K562 (cell line): ENCODE results near the gene CNDP1.

Experiments
- MXD1 ChIP-seq: fragments of 250-450 bp; sonication (Bioruptor Pico); IDR thresholded peaks from 2 replicates; pipeline ENCODE4 v1.8.0; 2021; ENCODE audit warnings: borderline replicate concordance, mild to moderate bottlenecking, moderate library complexity; ENCODE audit not compliant: poor library complexity, severe bottlenecking
- SPI1 ChIP-seq: IDR thresholded peaks from 2 replicates; pipeline ENCODE4 v1.6.1; 2011; ENCODE audit warnings: low read depth, low read length, control low read depth, borderline replicate concordance
- ZBTB40 ChIP-seq, 2 experiments: fragments of 450-650 bp in 1 of 2; sonication (generic) in 1 of 2; formaldehyde crosslinking in 1 of 2; IDR thresholded peaks; 2 replicates each; pipeline versions ENCODE4 v1.7.1 to v1.9.0; 2016 to 2022; ENCODE audit warnings: inconsistent platforms in 1 of 2, mild to moderate bottlenecking in 1 of 2, missing genetic modification reagents in 1 of 2
- ZNF707 ChIP-seq: fragments of 250-450 bp; sonication (Bioruptor Pico); conservative IDR thresholded peaks from 2 replicates; pipeline ENCODE4 v1.8.0; 2022; ENCODE audit warnings: inconsistent platforms, mild to moderate bottlenecking, moderate library complexity

GRCh38 chr18:74546007-74546406, 11.7 kb downstream of the CNDP1 start:
- TF ChIP-seq MXD1 (CRISPR knock-in tag): no peak
- TF ChIP-seq ZBTB40 (IDR thresholded peaks at IDR 0.05): no peak
- TF ChIP-seq ZBTB40 (CRISPR knock-in tag; IDR thresholded peaks at IDR 0.05): no peak
- no peak for TF ChIP-seq ZNF707 (CRISPR knock-in tag)
- no peak for TF ChIP-seq SPI1
